ENCODE measurements around the gene KRTAP9-6. TPM values are rescaled to one million over a fixed set of nuclear protein-coding genes. Genes with fewer than 3 reads are reported as not detected.
"Not testable (repeated sequence)": the region's sequence is repeated elsewhere in the genome, so short reads cannot be mapped to it uniquely, and the experiment has no call there.

KRTAP9-6 gene
- total and polyA plus RNA-seq, 2 of the 13 experiments (the other 11 are each of a cell fraction or from before 2014, with no cell fraction given), result not detected

DNA sequence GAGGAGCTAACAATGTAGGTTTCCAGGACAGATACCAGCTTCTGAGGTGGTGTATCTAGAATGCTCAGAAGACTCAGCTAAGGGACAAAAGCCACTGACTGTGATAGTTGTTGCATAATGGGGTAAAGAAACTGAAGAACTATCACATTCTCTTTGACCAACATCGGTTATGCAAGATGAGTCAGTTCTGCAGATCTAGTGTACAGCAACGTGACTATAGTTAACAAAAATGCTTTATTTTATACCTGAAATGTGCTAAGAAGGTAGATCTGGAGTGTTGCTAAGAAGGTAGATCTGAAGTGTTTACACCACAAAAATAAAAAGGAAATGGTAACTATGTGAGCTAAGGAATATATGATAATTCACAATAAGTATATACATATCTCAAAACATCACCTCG, 2.5 kb downstream of the KRTAP9-6 start:
- ChIA-PET POLR2A (no interaction called here), CTCF (ENCODE audit: low intra/inter-chr PET ratio, low total read pairs) (no interaction called here)
- H3K9ac ChIP-seq (ENCODE audit: insufficient read depth, low read depth, low read length), result no peak overlapping the region
- WGBS (ENCODE audit: low lambda C conversion rate), result no CpG with 5 or more reads among the region's 3 CpGs
- no peaks in the 10 kb centered on the region for H4K20me1 ChIP-seq (ENCODE audit: insufficient read depth, low read length)
- no peaks in the 10 kb centered on the region for H3K79me2 ChIP-seq (ENCODE audit: insufficient read depth, low read length)
- in situ Hi-C loops (cut with HindIII; ENCODE audit: extremely low pct_ligation_motif_present, low pct_unique_long_range_greater_than_20kb), result no loop called here
- intact Hi-C loops (cut with micrococcal nuclease; ENCODE audit: unreplicated experiment), result no loop called here
- no peak for FAIRE-seq
- ATAC-seq, result no peak
- no TSS peak for BruUV-seq (replicated peaks)
- no peak for TF ChIP-seq TEAD3 (CRISPR knock-in tag; optimal IDR thresholded peaks at IDR 0.05; ENCODE audit: borderline replicate concordance)
- TF ChIP-seq MAF1 (CRISPR knock-in tag; IDR thresholded peaks at IDR 0.05; ENCODE audit: borderline replicate concordance), result no peak
- TF ChIP-seq ETV6 (CRISPR knock-in tag; conservative IDR thresholded peaks at IDR 0.05), result no peak
- TF ChIP-seq, protein P1, sequence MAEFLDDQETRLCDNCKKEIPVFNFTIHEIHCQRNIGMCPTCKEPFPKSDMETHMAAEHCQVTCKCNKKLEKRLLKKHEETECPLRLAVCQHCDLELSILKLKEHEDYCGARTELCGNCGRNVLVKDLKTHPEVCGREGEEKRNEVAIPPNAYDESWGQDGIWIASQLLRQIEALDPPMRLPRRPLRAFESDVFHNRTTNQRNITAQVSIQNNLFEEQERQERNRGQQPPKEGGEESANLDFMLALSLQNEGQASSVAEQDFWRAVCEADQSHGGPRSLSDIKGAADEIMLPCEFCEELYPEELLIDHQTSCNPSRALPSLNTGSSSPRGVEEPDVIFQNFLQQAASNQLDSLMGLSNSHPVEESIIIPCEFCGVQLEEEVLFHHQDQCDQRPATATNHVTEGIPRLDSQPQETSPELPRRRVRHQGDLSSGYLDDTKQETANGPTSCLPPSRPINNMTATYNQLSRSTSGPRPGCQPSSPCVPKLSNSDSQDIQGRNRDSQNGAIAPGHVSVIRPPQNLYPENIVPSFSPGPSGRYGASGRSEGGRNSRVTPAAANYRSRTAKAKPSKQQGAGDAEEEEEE (CRISPR knock-in tag; IDR thresholded peaks at IDR 0.05; ENCODE audit: borderline replicate concordance), result no peak
- TF ChIP-seq RNF2 (conservative IDR thresholded peaks at IDR 0.05; ENCODE audit: low read depth), result no peak
- no peak for TF ChIP-seq YEATS4 (CRISPR knock-in tag; IDR thresholded peaks at IDR 0.05; ENCODE audit: borderline replicate concordance)
- TF ChIP-seq ARHGAP35 (CRISPR knock-in tag; IDR thresholded peaks at IDR 0.05; ENCODE audit: borderline replicate concordance), result no peak
- no peak for TF ChIP-seq ZFYVE20 (CRISPR knock-in tag; IDR thresholded peaks at IDR 0.05; ENCODE audit: borderline replicate concordance, low read depth)
- TF ChIP-seq FOXM1 (CRISPR knock-in tag; IDR thresholded peaks at IDR 0.05), result no peak
- H2AFZ ChIP-seq (ENCODE audit: low read length), result no peak overlapping the region
- H3K27ac ChIP-seq (ENCODE audit: extremely low read length, insufficient read depth, low read length), result no peak overlapping the region
- no peaks in the 10 kb centered on the region for H3K36me3 ChIP-seq (replicated peaks in 1 of 2; ENCODE audit: control insufficient read depth in 1 of 2, insufficient read depth in 2 of 2, low read length in 2 of 2)
- DNase-seq (ENCODE audit: low spot score), result no peak
- no peaks in the 10 kb centered on the region for H3K9me3 ChIP-seq (ENCODE audit: low read length)
- no peaks in the 10 kb centered on the region; a peak in 1 of 5 replicates for H3K27me3 ChIP-seq (ENCODE audit: control insufficient read depth in 1 of 2, insufficient read depth in 2 of 2, low read length in 2 of 2)
- no peak overlapping the region for H3K4me3 ChIP-seq (replicated peaks in 1 of 3; ENCODE audit: insufficient read depth in 1 of 3, low read depth in 2 of 3, low read length in 3 of 3)
- no peak overlapping the region for H3K4me2 ChIP-seq (ENCODE audit: low read depth, low read length)
- H3K4me1 ChIP-seq (ENCODE audit: insufficient read depth, low read length), result no peaks in the 10 kb centered on the region

GRCh38 chr17:41271323-41271722, 6.1 kb downstream of the KRTAP9-6 start:
- POLR2A ChIA-PET; CTCF ChIA-PET (ENCODE audit: low intra/inter-chr PET ratio, low total read pairs); H3K9ac ChIP-seq (ENCODE audit: insufficient read depth, low read depth, low read length); ATAC-seq; H2AFZ ChIP-seq (ENCODE audit: low read length); H3K27me3 ChIP-seq (ENCODE audit: control insufficient read depth in 1 of 2, insufficient read depth in 2 of 2, low read length in 2 of 2); FAIRE-seq; H3K4me1 ChIP-seq (ENCODE audit: insufficient read depth, low read length); H3K36me3 ChIP-seq (replicated peaks in 1 of 2; ENCODE audit: control insufficient read depth in 1 of 2, insufficient read depth in 2 of 2, low read length in 2 of 2); BruUV-seq (replicated peaks); in situ Hi-C loops (cut with HindIII; ENCODE audit: extremely low pct_ligation_motif_present, low pct_unique_long_range_greater_than_20kb); H3K9me3 ChIP-seq (ENCODE audit: low read length); H4K20me1 ChIP-seq (ENCODE audit: insufficient read depth, low read length); H3K4me3 ChIP-seq (replicated peaks in 1 of 3; ENCODE audit: insufficient read depth in 1 of 3, low read depth in 2 of 3, low read length in 3 of 3); intact Hi-C loops (cut with micrococcal nuclease; ENCODE audit: unreplicated experiment); DNase-seq (ENCODE audit: low spot score); H3K27ac ChIP-seq (ENCODE audit: extremely low read length, insufficient read depth, low read length); H3K79me2 ChIP-seq (ENCODE audit: insufficient read depth, low read length); H3K4me2 ChIP-seq (ENCODE audit: low read depth, low read length): not testable (repeated sequence)
- no CpG with 5 or more reads among the region's 1 CpG for WGBS (ENCODE audit: low lambda C conversion rate)
